IMR-90 (cell line): Measurements from ENCODE around the gene FRYL. TPM values are rescaled to one million over a fixed set of nuclear protein-coding genes. Genes with fewer than 3 reads are reported as not detected.

Source experiments
- ATAC-seq: fragments of 200-7000 bp; cut with Tn5 transposase; 2 replicates; pipeline ENCODE4 v1.9.1; 2020; ENCODE audit warnings: low read depth, mild to moderate bottlenecking, moderate library complexity
- BruUV-seq: library from RNA; stranded (reverse); fragments of 400-500 nt; replicated peaks from 2 replicates; lab custom pipeline; 2021; lab: Mats Ljungman, UMichigan
- CTCF ChIA-PET: fragments of 300-600 bp; formaldehyde crosslinking; extraction: SDS; loops from one replicate; lab custom pipeline; 2021; ENCODE audit warnings: antibody characterized with exemption; lab: Yijun Ruan, JAX
- POLR2A ChIA-PET: fragments of 300-600 bp; sonication (Branson Sonifier 250); formaldehyde crosslinking; loops from one replicate; lab custom pipeline; 2022; ENCODE audit warnings: antibody characterized with exemption; ENCODE audit not compliant: unreplicated experiment; lab: Charles Lee
- DNase-seq: peaks from one replicate; pipeline ENCODE4 v3.0.0; 2013
- H2AFZ ChIP-seq: replicated peaks from 2 replicates; pipeline ENCODE3; 2013; ENCODE audit warnings: low read length, mild to moderate bottlenecking; ENCODE audit not compliant: poor library complexity
- H2AK5ac ChIP-seq: 2 replicates; pipeline ENCODE4 v1.6.1; 2013; ENCODE audit warnings: low read depth, low read length, inconsistent platforms
- H2AK9ac ChIP-seq: replicated peaks from 2 replicates; pipeline ENCODE3; 2013; ENCODE audit warnings: mild to moderate bottlenecking, low read depth, low read length, moderate library complexity; ENCODE audit not compliant: poor library complexity
- H2BK120ac ChIP-seq: 2 replicates; pipeline ENCODE4 v1.6.1; 2013; ENCODE audit warnings: low read depth, low read length, inconsistent platforms
- H2BK15ac ChIP-seq: 3 replicates; pipeline ENCODE4 v1.6.1; 2013; ENCODE audit warnings: low read depth, low read length, inconsistent platforms
- H2BK20ac ChIP-seq: 2 replicates; pipeline ENCODE4 v1.6.1; 2013; ENCODE audit warnings: low read depth, mild to moderate bottlenecking, inconsistent platforms, low read length, moderate library complexity
- H2BK5ac ChIP-seq: 2 replicates; pipeline ENCODE4 v1.6.1; 2013; ENCODE audit warnings: mild to moderate bottlenecking, low read depth, low read length, inconsistent platforms; ENCODE audit not compliant: poor library complexity, severe bottlenecking
- H3K14ac ChIP-seq: replicated peaks from 2 replicates; pipeline ENCODE4 v1.6.1; 2013; ENCODE audit warnings: low read depth, low read length, inconsistent platforms
- H3K18ac ChIP-seq: 2 replicates; pipeline ENCODE4 v1.6.1; 2013; ENCODE audit warnings: low read depth, low read length, control low read depth
- H3K23ac ChIP-seq: 2 replicates; pipeline ENCODE4 v1.6.1; 2013; ENCODE audit warnings: low read depth, low read length, inconsistent platforms
- H3K27ac ChIP-seq: 2 replicates; pipeline ENCODE4 v1.5.1; 2013; ENCODE audit warnings: mild to moderate bottlenecking, control low read depth, low read length; ENCODE audit not compliant: insufficient read depth
- H3K27me3 ChIP-seq: 2 replicates; pipeline ENCODE4 v1.6.1; 2013; ENCODE audit warnings: low read length; ENCODE audit not compliant: control insufficient read depth, insufficient read depth
- H3K36me3 ChIP-seq: 2 replicates; pipeline ENCODE4 v1.6.1; 2013; ENCODE audit warnings: low read length, mixed read lengths; ENCODE audit not compliant: control insufficient read depth, insufficient read depth
- H3K4ac ChIP-seq: 2 replicates; pipeline ENCODE4 v1.6.1; 2013; ENCODE audit warnings: low read depth, low read length, inconsistent platforms
- H3K4me1 ChIP-seq: 2 replicates; pipeline ENCODE4 v1.6.1; 2013; ENCODE audit warnings: low read length, mixed read lengths; ENCODE audit not compliant: control insufficient read depth, insufficient read depth
- H3K4me2 ChIP-seq: 2 replicates; pipeline ENCODE4 v1.6.1; 2013; ENCODE audit warnings: low read depth, mild to moderate bottlenecking, control low read depth, low read length, moderate library complexity
- H3K4me3 ChIP-seq: 2 replicates; pipeline ENCODE4 v1.5.1; 2013; ENCODE audit warnings: low read depth, mild to moderate bottlenecking, control low read depth, low read length, moderate library complexity; ENCODE audit not compliant: insufficient read depth
- H3K56ac ChIP-seq: 2 replicates; pipeline ENCODE4 v1.6.1; 2013; ENCODE audit warnings: low read length, inconsistent platforms; ENCODE audit not compliant: insufficient read depth; ENCODE audit errors: extremely low read depth
- H3K79me1 ChIP-seq, 2 experiments: 2 replicates each; pipeline ENCODE4 v1.6.1; 2013; ENCODE audit warnings: low read length in 2 of 2, inconsistent platforms in 1 of 2, low read depth in 1 of 2
- H3K9ac ChIP-seq: 2 replicates; pipeline ENCODE4 v1.6.1; 2013; ENCODE audit warnings: low read depth, low read length, control low read depth
- H3K9me1 ChIP-seq: 2 replicates; pipeline ENCODE4 v1.6.1; 2013; ENCODE audit warnings: low read length, inconsistent platforms; ENCODE audit not compliant: insufficient read depth
- H3K9me3 ChIP-seq: 2 replicates; pipeline ENCODE4 v1.6.1; 2013; ENCODE audit warnings: low read length; ENCODE audit not compliant: control insufficient read depth, insufficient read depth
- H4K20me1 ChIP-seq: 2 replicates; pipeline ENCODE4 v1.6.1; 2013; ENCODE audit warnings: low read length, inconsistent platforms; ENCODE audit not compliant: insufficient read depth
- H4K5ac ChIP-seq: 2 replicates; pipeline ENCODE4 v1.6.1; 2013; ENCODE audit warnings: mild to moderate bottlenecking, low read depth, low read length, control low read depth
- H4K8ac ChIP-seq, 2 experiments: 2 replicates each; pipeline ENCODE4 v1.6.1; 2013; ENCODE audit warnings: low read depth in 2 of 2, low read length in 2 of 2, control low read depth in 1 of 2, inconsistent platforms in 1 of 2
- H4K91ac ChIP-seq: 2 replicates; pipeline ENCODE4 v1.6.1; 2013; ENCODE audit warnings: low read depth, low read length, inconsistent platforms; ENCODE audit not compliant: insufficient read depth
- RCOR1 ChIP-seq: IDR thresholded peaks from 2 replicates; pipeline ENCODE4 v1.6.1; 2012; ENCODE audit warnings: mild to moderate bottlenecking, low read length, improper control_type of control experiment; ENCODE audit not compliant: insufficient replicate concordance
- WGBS, 2 experiments: methylation state at CpG; one replicate each; pipeline versions ENCODE4 v1.1.5 to v1.1.7; 2013; ENCODE audit warnings: missing lambda C conversion rate in 2 of 2; ENCODE audit not compliant: insufficient read length in 1 of 2; ENCODE audit errors: extremely low coverage in 2 of 2; 5-methylcytosine and 5-hydroxymethylcytosine counted together
- dilution Hi-C: fragments of 300-500 bp; cut with HindIII; formaldehyde crosslinking; loops from one replicate; pipeline ENCODE4 v1.14.3; 2018; ENCODE audit warnings: low sequenced_read_pairs; ENCODE audit not compliant: unreplicated experiment
- in situ Hi-C: fragments of 300-500 bp; cut with MboI; formaldehyde crosslinking; loops from 3 replicates; pipeline ENCODE4 v1.14.3; 2019; ENCODE audit warnings: low sequenced_read_pairs, inconsistent platforms, mixed read lengths
- intact Hi-C: fragments of 100-400 bp; cut with micrococcal nuclease; formaldehyde crosslinking; loops from 2 replicates; pipeline ENCODE4 v1.10.0; 2022
- polyA plus RNA-seq, 3 experiments: library from polyadenylated mRNA; depleted of rRNA; stranded (reverse); fragments of >200 nt; gene quantifications; 2 replicates each; pipeline ENCODE4 v1.2.3, GENCODE V29; 2012; ENCODE audit warnings: low replicate concordance in 1 of 3
- total RNA-seq: library from RNA; depleted of rRNA; stranded (reverse); fragments of >200 nt; gene quantifications from 2 replicates; pipeline ENCODE4 v1.2.3, GENCODE V29; 2012

FRYL gene
- total and polyA plus RNA-seq, 2 of the 4 experiments (the other 2 are of a cell fraction) = 9.9 to 77.4 TPM

DNA sequence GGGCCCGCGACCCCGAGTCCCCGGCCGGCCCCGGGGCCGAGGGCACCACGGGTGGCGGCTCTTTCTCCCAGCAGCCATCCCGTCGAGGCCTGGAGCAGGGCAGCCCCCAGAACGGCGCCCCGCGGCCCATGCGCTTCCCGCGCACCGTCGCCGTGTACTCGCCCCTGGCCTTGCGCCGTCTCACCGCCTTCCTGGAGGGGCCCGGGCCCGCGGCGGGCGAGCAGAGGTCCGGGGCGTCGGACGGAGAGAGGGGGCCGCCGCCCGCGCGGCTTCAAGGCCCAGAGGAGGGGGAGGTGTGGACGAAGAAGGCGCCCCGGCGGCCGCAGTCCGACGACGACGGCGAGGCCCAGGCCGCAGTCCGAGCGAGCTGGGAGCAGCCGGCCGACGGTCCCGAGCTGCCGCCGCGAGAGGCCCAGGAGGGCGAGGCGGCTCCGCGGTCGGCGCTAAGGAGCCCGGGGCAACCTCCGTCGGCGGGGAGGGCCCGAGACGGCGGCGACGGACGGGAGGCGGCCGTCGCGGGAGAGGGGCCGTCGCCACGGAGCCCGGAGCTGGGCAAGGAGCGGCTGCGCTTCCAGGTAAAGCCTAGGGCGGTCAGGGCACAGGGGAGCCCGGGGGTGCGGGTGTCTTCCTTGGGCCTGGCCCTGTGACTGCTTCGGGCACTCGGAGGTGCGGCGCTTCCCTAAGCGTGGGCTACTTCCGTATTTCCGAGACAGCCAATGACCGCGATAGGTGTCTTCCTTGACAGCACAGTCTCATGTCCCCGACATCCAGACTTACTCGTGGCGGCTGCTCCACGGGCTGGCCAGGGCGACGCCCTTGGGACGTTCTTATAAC, 289.2 kb downstream of the FRYL start:
- BruUV-seq = no TSS peak
- ChIA-PET POLR2A (no interaction called here), CTCF (no interaction called here)
- no peak overlapping the region for H2AK5ac ChIP-seq
- no peak overlapping the region for H4K5ac ChIP-seq
- WGBS, 2 experiments = 7% methylated on average over 55 of the region's 104 CpGs; no CpG with 5 or more reads in 1 of the 2 experiments
- H3K9me1 ChIP-seq = no peaks in the 10 kb centered on the region; the same call in 1 of the 2 replicates
- H3K79me1 ChIP-seq = no peaks in the 10 kb centered on the region
- ATAC-seq (no peak), DNase-seq (no peak)
- no peak overlapping the region for H3K23ac ChIP-seq
- TF ChIP-seq RCOR1 = no peak
- H3K4me3 ChIP-seq = no peak overlapping the region
- no peak overlapping the region for H2BK120ac ChIP-seq
- H2AK9ac ChIP-seq = no peak overlapping the region
- H3K56ac ChIP-seq = no peak overlapping the region; the same call in 1 of the 2 replicates
- no peak overlapping the region for H3K18ac ChIP-seq
- H3K4ac ChIP-seq = no peak overlapping the region
- no peaks in the 10 kb centered on the region; the same call in 1 of the 2 replicates for H3K36me3 ChIP-seq
- H2AFZ ChIP-seq = peak overlapping the region; percentile 78
- H3K9me3 ChIP-seq = peaks cover 18% of the 10 kb centered on the region
- no peak overlapping the region for H4K91ac ChIP-seq
- H2BK15ac ChIP-seq = no peak overlapping the region
- in situ Hi-C loops (loop anchor here (25.0 kb wide), 1 partner anchor 104 kb away; no protein-coding TSS in a partner anchor), dilution Hi-C loops (no loop called here), intact Hi-C loops (no loop called here)
- H3K4me1 ChIP-seq = no peaks in the 10 kb centered on the region
- H3K4me2 ChIP-seq = no peak overlapping the region
- H3K14ac ChIP-seq = no peak overlapping the region
- H3K27ac ChIP-seq = no peak overlapping the region
- H2BK5ac ChIP-seq = no peak overlapping the region
- no peak overlapping the region for H2BK20ac ChIP-seq
- H4K20me1 ChIP-seq = no peaks in the 10 kb centered on the region
- no peak overlapping the region for H3K9ac ChIP-seq
- peaks cover 55% of the 10 kb centered on the region for H3K27me3 ChIP-seq
- no peak overlapping the region for H4K8ac ChIP-seq
